HCT116 (cell line): ENCODE results near the gene PHF20. TPM values are rescaled to one million over a fixed set of nuclear protein-coding genes. Genes with fewer than 3 reads are reported as not detected.

ENCODE experiments used
- ATAC-seq: fragments of 200-7000 bp; cut with Tn5 transposase; 2 replicates; pipeline ENCODE4 v1.9.1; 2020; ENCODE audit warnings: mild to moderate bottlenecking, moderate library complexity
- BruUV-seq: library from RNA; stranded (reverse); fragments of 400-500 nt; replicated peaks from 2 replicates; lab custom pipeline; 2021; lab: Mats Ljungman, UMichigan
- CTCF ChIA-PET: fragments of 300-600 bp; sonication (Branson Sonifier 250); formaldehyde crosslinking; loops from one replicate; lab custom pipeline; 2021; ENCODE audit warnings: antibody characterized with exemption; lab: Charles Lee
- POLR2A ChIA-PET: fragments of 300-600, 350-600 bp; sonication (Branson Sonifier 250); formaldehyde crosslinking; loops from one replicate; lab custom pipeline; 2021; ENCODE audit warnings: antibody characterized with exemption; lab: Charles Lee
- RAD21 ChIA-PET, 2 experiments: fragments of 300-600 bp; sonication (Branson Sonifier 250); formaldehyde crosslinking; loops; one replicate each; lab custom pipeline; 2023; ENCODE audit warnings: low total read pairs in 2 of 2; ENCODE audit not compliant: uncharacterized antibody in 2 of 2, unreplicated experiment in 2 of 2, low non-redundant PET in 1 of 2; lab: Charles Lee
- DNase-seq: peaks from one replicate; pipeline ENCODE4 v3.0.0-alpha.2; 2010; ENCODE audit warnings: low read depth, low spot score
- H2AFZ ChIP-seq: fragments of 200-600 bp; shearing (Covaris generic), sonication (generic); 2 replicates; pipeline ENCODE4 v1.6.1; 2017; ENCODE audit warnings: low read depth, mixed run types, mixed read lengths, antibody characterized with exemption, low read length; ENCODE audit not compliant: poor library complexity, severe bottlenecking
- H3K27ac ChIP-seq: 2 replicates; pipeline ENCODE4 v1.5.1; 2012; ENCODE audit warnings: low read depth, low read length
- H3K27me3 ChIP-seq: fragments of 200-600 bp; sonication (generic); 2 replicates; pipeline ENCODE4 v1.6.1; 2016; ENCODE audit warnings: mixed run types, low read length, mixed read lengths; ENCODE audit not compliant: insufficient read depth
- H3K36me3 ChIP-seq, 2 experiments: fragments of 200-500 bp in 1 of 2; fragments of 200-600 bp in 1 of 2; sonication (Bioruptor generic) in 1 of 2; sonication (generic) in 1 of 2; 2 replicates each; pipeline versions ENCODE4 v1.5.1 to v1.6.1; 2014 to 2016; ENCODE audit warnings: low read length in 2 of 2, inconsistent platforms in 1 of 2, mixed read lengths in 1 of 2, mixed run types in 1 of 2; ENCODE audit not compliant: insufficient read depth in 2 of 2, control insufficient read depth in 1 of 2
- H3K4me1 ChIP-seq, 2 experiments: fragments of 200-600 bp in 1 of 2; sonication (generic) in 1 of 2; 2 replicates each; pipeline versions ENCODE4 v1.5.1 to v1.6.1; 2012 to 2017; ENCODE audit warnings: low read length in 2 of 2, inconsistent platforms in 1 of 2, mild to moderate bottlenecking in 1 of 2, mixed read lengths in 1 of 2, mixed run types in 1 of 2, moderate library complexity in 1 of 2; ENCODE audit not compliant: insufficient read depth in 2 of 2, control insufficient read depth in 1 of 2
- H3K4me2 ChIP-seq: fragments of 200-600 bp; sonication (generic); 2 replicates; pipeline ENCODE4 v1.6.1; 2017; ENCODE audit warnings: mixed run types, low read length, mixed read lengths
- H3K4me3 ChIP-seq, 2 experiments: fragments of 200-600 bp in 1 of 2; sonication (generic) in 1 of 2; replicated peaks in 1 of 2; 2 replicates each; pipeline ENCODE4 v1.5.1; 2011 to 2016; ENCODE audit warnings: low read length in 2 of 2, control low read depth in 1 of 2, low read depth in 1 of 2, mild to moderate bottlenecking in 1 of 2, mixed read lengths in 1 of 2, mixed run types in 1 of 2
- H3K79me2 ChIP-seq: fragments of 200-600 bp; sonication (generic); 2 replicates; pipeline ENCODE4 v1.6.1; 2017; ENCODE audit warnings: mild to moderate bottlenecking, mixed run types, low read length, moderate library complexity, mixed read lengths; ENCODE audit not compliant: insufficient read depth
- H3K9ac ChIP-seq: fragments of 200-600 bp; sonication (generic); 2 replicates; pipeline ENCODE4 v1.6.1; 2016; ENCODE audit warnings: low read length, mixed read lengths
- H3K9me2 ChIP-seq: fragments of 200-600 bp; sonication (generic), shearing (Covaris generic); 2 replicates; pipeline ENCODE4 v1.6.1; 2017; ENCODE audit warnings: mixed run types, mild to moderate bottlenecking, moderate library complexity; ENCODE audit not compliant: insufficient read depth
- H3K9me3 ChIP-seq, 2 experiments: fragments of 200-500 bp in 1 of 2; fragments of 200-600 bp in 1 of 2; sonication (Bioruptor generic) in 1 of 2; sonication (generic) in 1 of 2; 2 replicates each; pipeline ENCODE4 v1.6.1; 2014 to 2017; ENCODE audit warnings: low read length in 2 of 2, mixed read lengths in 2 of 2, inconsistent platforms in 1 of 2, low read depth in 1 of 2, mild to moderate bottlenecking in 1 of 2, mixed run types in 1 of 2, moderate library complexity in 1 of 2; ENCODE audit not compliant: control insufficient read depth in 1 of 2, insufficient read depth in 1 of 2
- H4K20me1 ChIP-seq: fragments of 200-600 bp; sonication (generic), shearing (Covaris generic); 2 replicates; pipeline ENCODE4 v1.6.1; 2017; ENCODE audit warnings: mixed run types, mild to moderate bottlenecking, moderate library complexity; ENCODE audit not compliant: insufficient read depth
- CBX3 ChIP-seq: IDR thresholded peaks from 2 replicates; pipeline ENCODE4 v1.6.1; 2012; ENCODE audit warnings: low read depth
- CEBPB ChIP-seq: IDR thresholded peaks from 2 replicates; pipeline ENCODE4 v1.6.1; 2012; ENCODE audit warnings: low read depth
- ELF1 ChIP-seq: IDR thresholded peaks from 2 replicates; pipeline ENCODE4 v1.6.1; 2012; ENCODE audit warnings: low read depth, borderline replicate concordance
- EZH2 ChIP-seq: fragments of 200-600 bp; sonication (generic); IDR thresholded peaks from 2 replicates; pipeline ENCODE4 v1.6.1; 2017; ENCODE audit warnings: antibody characterized with exemption, mixed run types
- EZH2phosphoT487 ChIP-seq: fragments of 200-600 bp; IDR thresholded peaks from 2 replicates; pipeline ENCODE4 v1.6.1; 2018; ENCODE audit warnings: antibody characterized with exemption, borderline replicate concordance
- FOSL1 ChIP-seq: IDR thresholded peaks from 2 replicates; pipeline ENCODE4 v1.6.1; 2012; ENCODE audit warnings: low read depth
- JUND ChIP-seq: IDR thresholded peaks from 2 replicates; pipeline ENCODE4 v1.6.1; 2012
- POLR2AphosphoS5 ChIP-seq: IDR thresholded peaks from 2 replicates; pipeline ENCODE4 v1.6.1; 2011; ENCODE audit warnings: mild to moderate bottlenecking, low read depth, low read length, moderate library complexity
- RAD21 ChIP-seq: IDR thresholded peaks from 2 replicates; pipeline ENCODE4 v1.6.1; 2012; ENCODE audit warnings: low read depth, mild to moderate bottlenecking
- SRF ChIP-seq: IDR thresholded peaks from 2 replicates; pipeline ENCODE4 v1.6.1; 2012; ENCODE audit warnings: low read depth
- TCF7L2 ChIP-seq: IDR thresholded peaks from 2 replicates; pipeline ENCODE4 v1.7.0; 2011; ENCODE audit warnings: borderline replicate concordance, inconsistent platforms; ENCODE audit not compliant: insufficient read depth, insufficient read length; ENCODE audit errors: extremely low read depth
- ZFX ChIP-seq: fragments of 450-650 bp; IDR thresholded peaks from 2 replicates; pipeline ENCODE4 v1.6.1; 2017
- ZNF274 ChIP-seq: fragments of 200-500 bp; sonication (Bioruptor generic); IDR thresholded peaks from 2 replicates; pipeline ENCODE4 v1.6.1; 2014; ENCODE audit warnings: mild to moderate bottlenecking, low read depth, low read length, inconsistent platforms
- intact Hi-C: fragments of 100-400 bp; cut with micrococcal nuclease; formaldehyde crosslinking; loops from 2 replicates; pipeline ENCODE4 v1.10.0; 2022
- total RNA-seq: library from RNA; stranded (reverse); gene quantifications from one replicate; pipeline ENCODE4 v1.2.1, GENCODE V29; 2021; ENCODE audit not compliant: unreplicated experiment
- TF ChIP-seq, protein P1 (sequence below): IDR thresholded peaks from 2 replicates; pipeline ENCODE4 v1.6.1; 2012; ENCODE audit warnings: low read depth
- TF ChIP-seq, protein P2 (sequence below): IDR thresholded peaks from 2 replicates; pipeline ENCODE4 v1.6.1; 2012

Gene PHF20
- total RNA-seq, 1 experiment from 2014 or later, result 40.8 TPM

DNA sequence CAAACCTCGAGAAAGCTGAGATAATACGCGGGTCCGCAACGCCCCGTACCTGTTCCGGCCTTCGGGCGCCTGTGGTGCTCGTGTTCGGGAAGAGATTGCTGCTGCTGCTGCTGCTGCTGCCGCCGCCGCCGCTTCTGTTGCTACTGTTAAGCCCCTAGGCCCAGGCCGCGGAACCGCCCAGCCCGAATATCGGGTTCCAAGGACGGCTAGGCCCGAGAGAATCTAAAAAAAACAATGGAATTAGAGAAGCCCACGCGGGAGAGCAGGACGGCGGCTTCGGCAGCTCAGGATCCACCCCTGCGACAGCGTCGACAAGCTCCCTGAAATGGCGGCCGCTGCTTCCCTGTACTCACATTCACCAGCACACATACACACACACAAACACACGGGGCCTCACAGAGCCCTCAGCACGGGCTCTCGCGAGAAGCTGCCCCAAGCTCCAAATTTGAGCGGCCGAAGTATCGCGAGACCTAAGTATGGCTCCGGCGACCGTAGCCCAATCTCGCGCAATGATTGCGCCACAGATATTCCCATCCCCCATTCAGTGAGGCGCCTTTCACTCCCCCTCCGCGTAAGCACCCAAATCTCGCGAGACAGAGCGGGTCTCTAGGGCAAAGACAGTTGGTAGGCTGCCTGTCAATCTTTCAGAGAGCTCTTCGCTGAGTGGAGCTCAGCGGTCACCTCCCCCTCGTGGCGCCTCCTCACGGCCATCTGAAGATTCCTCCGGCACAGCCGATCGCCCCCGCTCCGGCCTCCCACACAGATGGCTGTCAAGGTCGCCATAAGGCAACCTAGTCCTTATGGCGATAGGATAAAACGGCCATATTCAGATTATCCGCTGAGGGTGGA is 29.7 kb upstream of the PHF20 start, which contains the start of gene RBM39 (continued):
- TF ChIP-seq, protein P1, sequence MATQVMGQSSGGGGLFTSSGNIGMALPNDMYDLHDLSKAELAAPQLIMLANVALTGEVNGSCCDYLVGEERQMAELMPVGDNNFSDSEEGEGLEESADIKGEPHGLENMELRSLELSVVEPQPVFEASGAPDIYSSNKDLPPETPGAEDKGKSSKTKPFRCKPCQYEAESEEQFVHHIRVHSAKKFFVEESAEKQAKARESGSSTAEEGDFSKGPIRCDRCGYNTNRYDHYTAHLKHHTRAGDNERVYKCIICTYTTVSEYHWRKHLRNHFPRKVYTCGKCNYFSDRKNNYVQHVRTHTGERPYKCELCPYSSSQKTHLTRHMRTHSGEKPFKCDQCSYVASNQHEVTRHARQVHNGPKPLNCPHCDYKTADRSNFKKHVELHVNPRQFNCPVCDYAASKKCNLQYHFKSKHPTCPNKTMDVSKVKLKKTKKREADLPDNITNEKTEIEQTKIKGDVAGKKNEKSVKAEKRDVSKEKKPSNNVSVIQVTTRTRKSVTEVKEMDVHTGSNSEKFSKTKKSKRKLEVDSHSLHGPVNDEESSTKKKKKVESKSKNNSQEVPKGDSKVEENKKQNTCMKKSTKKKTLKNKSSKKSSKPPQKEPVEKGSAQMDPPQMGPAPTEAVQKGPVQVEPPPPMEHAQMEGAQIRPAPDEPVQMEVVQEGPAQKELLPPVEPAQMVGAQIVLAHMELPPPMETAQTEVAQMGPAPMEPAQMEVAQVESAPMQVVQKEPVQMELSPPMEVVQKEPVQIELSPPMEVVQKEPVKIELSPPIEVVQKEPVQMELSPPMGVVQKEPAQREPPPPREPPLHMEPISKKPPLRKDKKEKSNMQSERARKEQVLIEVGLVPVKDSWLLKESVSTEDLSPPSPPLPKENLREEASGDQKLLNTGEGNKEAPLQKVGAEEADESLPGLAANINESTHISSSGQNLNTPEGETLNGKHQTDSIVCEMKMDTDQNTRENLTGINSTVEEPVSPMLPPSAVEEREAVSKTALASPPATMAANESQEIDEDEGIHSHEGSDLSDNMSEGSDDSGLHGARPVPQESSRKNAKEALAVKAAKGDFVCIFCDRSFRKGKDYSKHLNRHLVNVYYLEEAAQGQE, result no peak
- TF ChIP-seq SRF (0 out of 2 replicates have a peak, but pooled peaks have one; percentile 62), FOSL1 (no peak; the same call in 1 of the 2 replicates), POLR2AphosphoS5 (peak; percentile 89), EZH2 (no peak), CEBPB (peak; percentile 100)

DNA sequence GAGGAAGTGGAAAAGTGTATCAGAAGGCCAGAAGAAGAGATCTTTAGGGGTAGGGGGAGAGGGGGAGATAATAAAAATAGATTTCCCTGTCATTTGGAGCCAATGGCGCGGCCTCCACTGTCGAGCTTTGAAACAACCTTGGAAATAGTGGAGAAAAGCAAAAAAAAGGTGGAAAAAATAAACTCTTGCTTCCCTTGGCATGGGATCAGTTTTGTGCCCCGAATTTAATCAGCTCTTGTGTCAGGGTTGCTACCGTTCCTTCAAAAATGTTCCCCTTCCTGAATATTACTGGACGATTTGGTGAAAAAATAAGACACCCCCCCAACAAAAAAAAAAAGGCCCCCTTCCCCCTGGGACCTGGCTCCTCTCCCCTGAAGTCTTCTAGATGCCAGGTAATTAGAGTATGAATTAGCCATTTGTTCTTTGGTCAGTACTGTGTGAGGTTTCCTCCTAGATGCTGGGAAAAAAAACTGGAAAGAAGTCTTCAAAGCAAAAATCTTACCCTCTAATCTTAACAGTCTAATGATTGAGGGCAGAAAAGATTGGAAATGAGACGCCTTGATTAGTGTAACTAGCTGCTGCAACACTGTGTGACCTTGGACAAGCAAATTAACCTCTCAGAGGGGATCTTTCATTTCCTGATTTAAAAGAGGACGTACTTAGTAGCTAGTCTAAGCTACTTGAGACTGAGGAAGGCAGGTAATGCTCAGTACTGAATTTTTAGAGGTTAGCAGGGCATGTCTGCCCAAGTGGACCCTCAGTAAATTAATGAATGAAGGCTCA is 28.9 kb upstream of the PHF20 start:
- TSS peak; percentile 97 for BruUV-seq
- Histone ChIP-seq H4K20me1 (peaks cover 25% of the 10 kb centered on the region; the same call in 1 of the 2 replicates), H3K27me3 (no peaks in the 10 kb centered on the region), H3K4me3 (peak overlapping the region; percentile 68 to 90), H3K27ac (peak overlapping the region; percentile 71), H3K9me3 (no peaks in the 10 kb centered on the region), H3K79me2 (peaks cover 50% of the 10 kb centered on the region), H3K9ac (peak overlapping the region; percentile 80), H2AFZ (no peak overlapping the region), H3K4me2 (peak overlapping the region; percentile 90), H3K9me2 (no peaks in the 10 kb centered on the region), H3K4me1 (peaks cover 10 to 28% of the 10 kb centered on the region in 2 experiments), H3K36me3 (peaks cover 20 to 27% of the 10 kb centered on the region in 2 experiments)
- no peak for DNase-seq
- no peak for ATAC-seq
- intact Hi-C loops, result loop anchor here (2.0 to 10.0 kb wide), 2 partner anchors 142 to 212 kb away; partner anchors contain the start of gene SCAND1
- POLR2A ChIA-PET, result interaction anchor here (0.7 to 5.2 kb wide), 40 partner anchors 8 to 384 kb away, joined by 3 to 58 read pairs (median 5); partner anchors contain the start of genes CPNE1, ERGIC3, NFS1 and PHF20
- CTCF ChIA-PET, result interaction anchor here (1.0 to 1.8 kb wide), 5 partner anchors 28 to 250 kb away, joined by 4 to 10 read pairs (median 5); partner anchors contain the start of gene SCAND1
- RAD21 ChIA-PET, result interaction anchor here in 1 of 2 experiments (0.7 kb wide), 2 partner anchors 29 to 150 kb away, joined by 3 read pairs; partner anchors contain the start of gene PHF20
- TF ChIP-seq CEBPB (no peak), EZH2phosphoT487 (no peak), ELF1 (no peak), ZNF274 (no peak), ZFX (no peak), JUND (no peak), RAD21 (no peak), CBX3 (no peak), EZH2 (no peak), TCF7L2 (no peak)
- TF ChIP-seq, protein P2, sequence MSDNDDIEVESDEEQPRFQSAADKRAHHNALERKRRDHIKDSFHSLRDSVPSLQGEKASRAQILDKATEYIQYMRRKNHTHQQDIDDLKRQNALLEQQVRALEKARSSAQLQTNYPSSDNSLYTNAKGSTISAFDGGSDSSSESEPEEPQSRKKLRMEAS, result no peak
- TF ChIP-seq, protein P1, result no peak
